Activated CD4-positive, alpha-beta T cell treated with anti-CD3 and anti-CD28 coated beads, Interleukin-2, amount 50 U/mL, for 48 hours (primary cell): Measurements from ENCODE around the gene DMAC2L.
"Not testable (repeated sequence)": the region's sequence is repeated elsewhere in the genome, so short reads cannot be mapped to it uniquely, and the experiment has no call there.

Source experiments
- DNase-seq, 2 experiments: peaks; one replicate each; pipeline ENCODE4 v3.0.0-alpha.2; 2020

The DMAC2L gene

GRCh38 chr14:50333014-50333509, 20.9 kb downstream of the DMAC2L start:
- no peak for DNase-seq

GRCh38 chr14:50334211-50334610, 22.1 kb downstream of the DMAC2L start:
- DNase-seq, result no peak

DNA sequence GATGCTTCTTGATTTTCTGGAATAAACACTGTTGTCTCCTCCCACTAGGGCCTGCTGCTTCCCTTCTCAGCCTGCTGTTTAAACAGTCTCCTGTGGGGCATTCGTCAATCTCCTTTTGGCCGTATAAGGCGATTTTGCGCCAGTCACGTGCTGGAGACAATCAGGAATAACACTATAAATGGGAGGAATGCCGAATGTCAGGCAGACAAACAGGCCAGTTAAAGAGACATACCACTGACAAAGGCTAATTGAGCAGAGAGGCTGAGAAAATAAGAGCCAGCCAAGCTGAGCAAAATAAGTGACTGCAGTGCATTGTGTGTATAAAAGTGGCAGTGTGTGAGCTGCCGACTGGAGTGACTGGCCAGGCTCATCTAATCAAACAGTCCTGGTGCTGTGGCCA, 23.3 kb downstream of the DMAC2L start:
- no peak for DNase-seq

- DNase-seq, result no peak
These were observed 24.1 kb downstream of the DMAC2L start for GRCh38 chr14:50335989-50336824.

DNA sequence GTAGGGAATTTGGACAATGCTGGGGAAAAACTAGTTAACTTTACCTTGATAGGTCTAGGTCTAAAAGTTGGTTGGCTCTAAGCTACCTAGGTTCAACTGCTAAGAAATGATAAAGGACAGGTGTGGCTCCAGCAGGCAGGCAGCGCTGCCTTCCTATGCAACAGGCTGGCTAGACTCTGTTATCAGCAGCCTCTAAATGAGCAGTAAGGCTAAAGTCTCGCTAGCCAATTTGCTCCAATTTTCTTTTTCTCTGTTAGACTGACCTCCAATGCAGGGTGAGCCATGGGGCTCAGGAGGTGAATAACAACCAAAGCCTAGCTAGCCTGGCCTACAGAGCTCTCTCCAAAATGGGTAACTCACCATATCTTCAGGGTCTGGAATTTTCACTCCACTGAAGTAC, 26.5 kb downstream of the DMAC2L start:
- DNase-seq, result no peak

DNA sequence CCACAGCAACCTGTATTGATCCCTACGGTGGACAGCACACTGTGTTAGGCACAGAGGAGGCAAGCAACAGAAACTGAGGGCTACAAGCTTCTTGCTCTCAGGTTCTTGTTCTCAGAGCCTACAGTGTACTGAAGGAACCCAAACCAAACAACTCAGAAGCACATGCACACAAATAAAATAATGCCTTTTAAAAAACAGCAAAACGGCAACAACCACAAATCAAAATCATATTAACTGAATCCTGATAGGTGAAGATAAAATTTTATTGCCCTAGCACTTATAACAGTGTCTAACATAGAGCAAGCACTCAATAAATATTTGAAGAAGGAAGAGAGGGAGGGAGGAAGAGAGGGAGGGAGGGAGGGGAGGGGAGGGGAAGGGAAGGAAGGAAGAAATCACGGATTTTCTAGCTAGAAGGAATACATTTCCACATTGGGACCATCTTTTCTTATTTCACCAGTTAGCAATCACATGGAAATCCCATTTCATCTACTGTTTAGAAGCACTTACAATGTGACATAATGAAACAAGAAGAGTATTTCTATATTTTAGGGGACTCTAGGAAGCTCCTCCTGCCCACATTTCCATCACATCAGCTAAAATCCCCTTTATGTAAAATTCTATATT, 27.2 kb downstream of the DMAC2L start:
- DNase-seq, result no peak

DNA sequence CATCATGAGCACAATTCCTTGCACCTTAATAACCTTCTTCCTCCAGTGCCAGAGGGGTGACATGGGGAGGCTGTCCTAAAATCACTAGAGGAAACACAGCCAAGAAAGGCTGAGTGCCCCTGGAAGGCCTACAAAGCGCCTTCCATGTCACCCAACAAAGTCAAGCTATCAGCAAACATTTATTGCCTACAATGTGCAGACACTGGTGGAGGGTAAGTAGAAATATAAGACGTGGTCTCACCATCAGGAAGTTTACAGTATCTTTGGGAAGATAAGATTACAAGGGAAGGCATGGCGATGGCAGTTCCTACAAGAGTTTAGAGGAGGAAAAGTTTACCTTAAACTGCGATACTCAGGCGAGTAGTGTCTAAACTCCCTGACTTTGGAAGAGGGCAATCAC, 27.9 kb downstream of the DMAC2L start:
- DNase-seq, result no peak

DNA sequence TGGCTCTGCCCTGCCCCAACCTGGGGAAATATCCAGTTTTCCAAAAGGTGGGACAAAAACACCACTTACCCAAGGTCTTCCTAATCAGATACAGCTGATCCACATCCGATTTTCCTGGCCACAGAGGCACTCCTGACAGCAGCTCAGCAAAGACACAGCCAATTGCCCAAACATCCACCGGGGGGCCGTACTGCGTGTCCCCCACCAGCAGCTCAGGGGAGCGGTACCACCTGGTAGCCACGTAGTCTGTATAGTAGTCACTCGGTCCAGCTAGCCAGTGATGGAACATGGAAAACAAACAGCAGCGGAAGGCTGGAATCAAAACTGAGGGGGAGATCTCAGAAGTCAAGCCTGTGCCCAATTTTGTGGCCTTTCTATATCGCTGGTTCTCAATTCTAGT, 28.8 kb downstream of the DMAC2L start:
- no peak for DNase-seq

- peak; percentile 34 to 51 for DNase-seq
These were observed 30.3 kb downstream of the DMAC2L start for GRCh38 chr14:50342221-50343078.

- no peak for DNase-seq
These were observed 31.3 kb downstream of the DMAC2L start for GRCh38 chr14:50343434-50343833.

- peak; percentile 73 to 82 for DNase-seq
These were observed 32.1 kb downstream of the DMAC2L start for GRCh38 chr14:50344116-50344775.

DNA sequence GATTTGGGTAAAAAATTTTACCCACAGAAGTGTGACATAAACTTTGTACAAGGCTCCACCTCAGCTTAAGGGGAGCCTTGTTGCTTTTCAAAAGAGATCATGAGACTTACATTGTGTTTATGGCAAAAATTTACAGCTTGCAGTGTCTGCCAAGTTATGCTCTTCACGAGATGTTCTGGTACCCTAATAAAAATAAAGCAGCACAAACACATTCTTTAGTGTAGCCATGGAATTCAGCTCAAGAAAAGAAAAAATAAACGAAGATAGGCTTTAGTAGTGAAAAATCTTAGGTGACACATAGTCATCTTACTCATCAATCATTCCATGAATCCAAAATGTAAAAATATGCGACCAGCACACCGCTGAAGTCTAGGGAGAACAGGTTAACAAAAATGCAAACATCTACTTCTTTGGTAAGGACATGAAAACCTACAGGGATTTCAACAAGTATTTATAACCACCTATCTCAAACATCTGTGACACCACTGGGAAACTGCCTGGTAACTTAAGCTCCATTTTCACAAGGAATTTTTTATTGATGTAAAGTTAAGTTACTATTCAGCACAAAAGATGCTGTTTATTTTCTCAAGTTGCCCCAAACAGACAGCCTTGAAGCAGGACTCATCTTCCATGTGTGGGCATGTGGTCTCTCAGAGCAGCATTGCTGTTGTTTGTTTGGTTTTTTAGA, 32.9 kb downstream of the DMAC2L start:
- no peak for DNase-seq

DNA sequence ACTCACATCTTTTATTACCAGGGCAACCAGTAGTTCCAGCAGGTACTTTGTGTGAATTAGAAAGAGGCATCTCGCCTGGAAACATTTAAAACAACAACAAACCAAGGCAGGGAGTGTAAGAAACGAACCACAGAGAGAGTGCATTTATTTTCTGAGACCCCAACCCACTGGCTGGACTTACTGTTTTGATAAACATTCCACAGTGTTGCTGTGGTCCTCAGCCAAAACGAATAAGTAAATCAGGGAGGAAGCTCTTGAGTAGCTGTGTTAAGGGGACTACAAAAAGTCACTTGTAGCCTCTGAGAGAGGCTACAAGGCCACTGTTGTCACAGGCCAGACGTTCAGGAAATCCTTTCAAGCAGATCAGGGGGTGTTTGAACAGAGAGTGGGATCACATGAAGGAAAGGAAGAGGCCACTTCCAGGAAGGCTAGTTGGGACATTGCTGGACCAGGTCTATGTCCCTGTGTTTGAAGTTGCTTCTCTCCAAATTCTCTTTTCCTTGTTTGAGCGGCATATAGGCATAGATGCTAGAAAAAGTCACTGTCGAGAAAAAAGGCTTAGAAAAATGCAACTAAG, 33.8 kb downstream of the DMAC2L start:
- DNase-seq, result no peak

- DNase-seq, result no peak
These were observed 35.4 kb downstream of the DMAC2L start for GRCh38 chr14:50347521-50347920.

DNA sequence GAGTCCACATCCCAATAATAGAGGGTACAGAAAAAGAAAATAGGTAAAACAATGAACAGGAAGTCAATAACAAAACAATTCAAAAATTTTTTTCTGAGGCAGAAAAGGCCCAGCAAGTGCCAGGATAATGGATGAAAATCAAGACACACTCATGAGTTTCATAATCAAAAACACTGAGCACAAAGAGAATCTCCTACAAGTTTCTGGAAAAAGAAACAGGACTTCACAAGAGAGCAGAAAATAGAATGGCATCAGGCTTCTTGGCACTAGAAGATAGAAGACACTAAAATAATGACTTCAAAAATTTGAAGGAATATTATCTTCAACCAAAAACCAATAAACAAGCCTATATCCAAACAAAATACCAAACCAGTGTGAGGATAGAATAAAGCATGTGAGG, 36.8 kb downstream of the DMAC2L start:
- no peak for DNase-seq

GRCh38 chr14:50350975-50351374, 38.9 kb downstream of the DMAC2L start:
- no peak for DNase-seq

DNA sequence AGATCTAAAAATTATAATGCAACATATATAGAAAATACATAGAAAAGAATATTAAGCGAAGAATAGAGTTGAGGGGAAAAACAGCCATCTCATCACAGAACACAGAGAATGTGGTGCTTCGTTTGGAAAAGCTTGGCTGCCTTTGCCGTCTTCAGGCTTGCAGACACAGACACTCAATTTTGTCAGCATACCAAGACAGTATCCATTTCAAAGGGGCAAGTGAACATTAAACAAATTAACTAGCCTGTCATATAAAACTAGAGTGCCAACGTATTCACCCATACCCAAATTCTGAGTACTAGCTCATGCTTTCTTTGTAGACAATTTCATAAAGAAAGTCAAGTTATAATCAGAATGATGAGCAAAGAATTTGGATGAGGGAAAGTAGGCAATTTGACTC, 40.5 kb downstream of the DMAC2L start:
- no peak for DNase-seq

- DNase-seq, result no peak
These were observed 41.0 kb downstream of the DMAC2L start for GRCh38 chr14:50353126-50353525.

DNA sequence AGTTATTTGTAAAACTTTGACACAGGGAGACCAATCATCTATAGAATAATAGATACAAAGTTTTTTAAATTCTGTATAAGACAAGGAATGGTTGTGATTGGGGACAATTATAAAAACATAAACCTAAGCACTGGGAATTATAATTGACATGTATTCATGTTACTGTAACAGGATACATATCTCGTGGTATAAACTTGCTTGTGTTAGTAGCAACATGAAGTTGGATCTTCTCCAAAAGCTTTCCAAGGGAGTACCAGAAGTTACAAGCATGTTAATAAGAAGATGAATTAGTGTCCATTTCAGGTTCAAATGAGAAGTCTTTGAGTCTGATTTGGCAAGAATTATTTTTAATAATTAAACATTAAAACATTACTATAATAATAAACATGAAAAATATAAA, 42.4 kb downstream of the DMAC2L start:
- DNase-seq, result no peak

GRCh38 chr14:50355692-50356091, 43.6 kb downstream of the DMAC2L start:
- no peak for DNase-seq

DNA sequence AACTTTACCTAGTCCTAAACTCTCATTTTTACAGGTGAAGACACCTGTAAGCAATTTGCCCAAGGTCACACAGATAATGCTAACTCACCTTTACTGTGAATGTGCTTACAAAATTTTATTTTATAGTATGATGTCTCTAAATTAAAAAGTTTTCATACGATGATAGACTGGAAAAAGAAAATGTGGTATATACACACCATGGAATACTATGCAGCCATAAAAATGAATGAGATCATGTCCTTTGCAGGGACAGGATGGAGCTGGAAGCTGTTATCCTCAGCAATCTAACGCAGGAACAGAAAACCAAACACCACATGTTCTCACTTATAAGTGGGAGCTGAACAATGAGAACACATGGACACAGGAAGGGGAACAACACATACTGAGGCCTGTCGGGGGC, 44.2 kb downstream of the DMAC2L start:
- not testable (repeated sequence) for DNase-seq

GRCh38 chr14:50357124-50357523, 45.0 kb downstream of the DMAC2L start:
- no peak for DNase-seq
